GM18507 (cell line): Measurements from ENCODE around the gene CD27.
"Not testable (repeated sequence)": the region's sequence is repeated elsewhere in the genome, so short reads cannot be mapped to it uniquely, and the experiment has no call there.

ENCODE experiments used
- DNase-seq: peaks from one replicate; pipeline ENCODE4 v3.0.0; 2011; ENCODE audit warnings: low read depth; ENCODE audit not compliant: insufficient read length; ENCODE audit errors: extremely low spot score
- FAIRE-seq: peaks from 2 replicates; lab custom pipeline; 2011; peaks lifted over from hg19 to GRCh38; lab: Jason Lieb, UNC

CD27 gene

DNA sequence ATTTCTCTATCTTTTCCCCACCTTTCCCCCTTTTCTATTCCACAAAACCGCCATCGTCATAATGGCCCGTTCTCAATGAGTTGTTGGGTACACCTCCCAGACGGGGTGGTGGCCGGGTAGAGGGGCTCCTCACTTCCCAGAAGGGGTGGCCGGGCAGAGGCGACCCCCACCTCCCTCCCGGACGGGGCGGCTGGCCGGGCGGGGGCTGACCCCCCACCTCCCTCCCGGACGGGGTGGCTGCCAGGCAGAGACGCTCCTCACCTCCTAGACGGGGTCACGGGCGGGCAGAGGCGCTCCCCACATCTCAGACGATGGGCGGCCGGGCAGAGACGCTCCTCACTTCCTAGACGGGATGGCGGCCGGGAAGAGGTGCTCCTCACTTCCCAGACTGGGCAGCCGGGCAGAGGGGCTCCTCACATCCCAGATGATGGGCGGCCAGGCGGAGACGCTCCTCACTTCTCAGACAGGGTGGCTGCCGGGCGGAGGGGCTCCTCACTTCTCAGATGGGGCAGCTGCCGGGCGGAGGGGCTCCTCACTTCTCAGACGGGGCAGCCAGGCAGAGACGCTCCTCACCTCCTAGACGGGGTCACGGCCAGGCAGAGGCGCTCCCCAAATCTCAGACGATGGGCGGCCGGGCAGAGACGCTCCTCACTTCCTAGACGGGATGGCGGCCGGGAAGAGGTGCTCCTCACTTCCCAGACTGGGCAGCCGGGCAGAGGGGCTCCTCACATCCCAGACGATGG is 30.6 kb downstream of the CD27 start:
- DNase-seq, FAIRE-seq: not testable (repeated sequence)

DNA sequence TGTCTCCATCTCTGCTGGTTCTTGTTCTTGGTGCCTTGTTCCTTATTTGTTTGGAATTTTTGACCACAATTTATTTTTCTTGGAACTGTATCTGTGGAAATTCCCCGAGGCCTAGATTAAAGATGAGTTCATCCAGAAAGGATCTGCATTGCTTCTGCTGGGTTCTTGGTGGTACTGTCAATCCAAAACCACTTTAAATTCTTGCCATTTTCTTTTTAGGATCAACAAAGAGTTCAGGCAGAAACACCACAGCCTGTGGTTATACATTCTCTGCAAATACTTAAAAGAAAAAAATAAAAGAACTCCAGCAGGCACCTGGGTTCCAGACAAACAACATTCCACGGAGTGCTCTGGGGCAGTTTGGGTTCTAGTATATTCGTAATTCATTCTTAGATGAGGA is 31.7 kb downstream of the CD27 start:
- DNase-seq (no peak), FAIRE-seq (no peak)

DNA sequence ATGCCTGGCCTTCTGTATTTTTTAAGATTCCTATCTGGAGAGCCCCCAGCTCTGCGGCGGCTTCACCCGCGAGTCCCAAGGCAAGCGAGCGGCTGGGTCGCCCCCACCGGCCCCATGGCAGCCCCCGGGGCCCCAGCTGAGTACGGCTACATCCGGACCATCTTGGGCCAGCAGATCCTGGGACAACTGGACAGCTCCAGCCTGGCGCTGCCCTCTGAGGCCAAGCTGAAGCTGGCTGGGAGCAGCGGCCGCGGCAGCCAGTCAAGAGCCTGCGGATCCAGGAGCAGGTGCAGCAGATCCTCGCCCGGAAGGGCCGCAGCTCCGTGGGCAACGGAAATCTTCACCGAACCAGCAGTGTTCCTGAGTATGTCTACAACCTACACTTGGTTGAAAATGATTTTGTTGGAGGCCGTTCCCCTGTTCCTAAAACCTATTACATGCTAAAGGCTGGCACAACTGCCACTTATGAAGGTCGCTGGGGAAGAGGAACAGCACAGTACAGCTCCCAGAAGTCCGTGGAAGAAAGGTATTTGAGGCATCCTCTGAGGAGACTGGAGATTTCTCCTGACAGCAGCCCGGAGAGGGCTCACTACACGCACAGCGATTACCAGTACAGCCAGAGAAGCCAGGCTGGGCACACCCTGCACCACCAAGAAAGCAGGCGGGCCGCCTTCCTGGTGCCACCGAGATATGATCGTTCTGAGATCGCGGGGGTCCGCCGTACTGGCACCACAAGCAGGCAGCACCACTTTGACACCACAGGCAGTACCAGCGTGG is 33.0 kb downstream of the CD27 start:
- not testable (repeated sequence) for DNase-seq, FAIRE-seq

DNA sequence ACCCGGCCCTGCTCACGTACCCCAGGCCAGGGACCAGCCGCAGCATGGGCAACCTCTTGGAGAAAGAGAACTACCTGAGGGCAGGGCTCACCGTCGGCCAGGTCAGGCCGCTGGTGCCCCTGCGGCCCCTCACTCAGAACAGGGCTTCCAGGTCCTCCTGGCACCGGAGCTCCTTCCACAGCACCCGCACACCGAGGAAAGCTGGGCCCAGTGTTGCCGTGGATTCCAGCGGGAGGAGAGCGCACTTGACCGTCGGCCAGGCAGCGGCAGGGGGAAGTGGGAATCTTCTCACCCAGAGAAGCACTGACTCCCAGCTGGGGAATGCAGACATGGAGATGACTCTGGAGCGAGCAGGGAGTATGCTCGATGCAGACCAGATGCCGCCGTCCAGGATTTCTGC is 33.7 kb downstream of the CD27 start:
- DNase-seq (no peak), FAIRE-seq (no peak)

DNA sequence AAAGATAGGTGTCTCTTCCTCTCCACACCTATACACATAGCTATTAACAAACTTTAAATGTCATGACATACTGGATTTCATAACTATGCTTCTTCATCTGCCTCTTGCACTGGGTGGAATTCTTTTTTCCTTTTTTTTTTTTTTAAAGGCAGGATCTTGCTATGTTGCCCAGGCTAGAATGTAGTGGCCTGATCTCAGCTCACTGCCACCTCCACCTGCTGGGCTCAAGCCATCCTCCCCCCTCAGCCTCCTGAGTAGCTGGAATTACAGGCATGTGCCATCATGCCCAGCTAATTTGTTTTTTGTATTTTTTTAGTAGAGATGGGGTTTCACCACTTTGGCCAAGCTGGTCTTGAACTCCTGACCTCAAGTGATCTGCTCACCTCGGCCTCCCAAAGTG is 43.5 kb downstream of the CD27 start:
- DNase-seq, result no peak
- FAIRE-seq, result no peak

DNA sequence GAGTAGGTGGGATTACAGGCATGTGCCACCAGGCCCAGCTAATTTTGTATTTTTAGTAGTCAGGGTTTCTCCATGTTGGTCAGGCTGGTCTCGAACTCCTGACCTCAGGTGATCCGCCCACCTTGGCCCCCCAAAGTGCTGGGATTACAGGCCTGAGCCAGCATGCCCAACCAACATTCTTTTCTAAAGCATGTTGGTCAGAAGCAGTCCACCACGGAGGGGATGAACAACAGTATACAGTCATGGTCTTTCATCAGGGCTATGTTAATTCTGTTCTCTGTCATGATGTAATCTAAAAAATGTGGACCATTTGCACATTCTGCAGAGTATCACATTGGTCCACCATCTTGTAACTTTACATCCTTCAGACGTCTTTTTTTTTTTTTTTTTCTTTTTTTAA is 44.7 kb downstream of the CD27 start:
- DNase-seq (no peak), FAIRE-seq (no peak)

DNA sequence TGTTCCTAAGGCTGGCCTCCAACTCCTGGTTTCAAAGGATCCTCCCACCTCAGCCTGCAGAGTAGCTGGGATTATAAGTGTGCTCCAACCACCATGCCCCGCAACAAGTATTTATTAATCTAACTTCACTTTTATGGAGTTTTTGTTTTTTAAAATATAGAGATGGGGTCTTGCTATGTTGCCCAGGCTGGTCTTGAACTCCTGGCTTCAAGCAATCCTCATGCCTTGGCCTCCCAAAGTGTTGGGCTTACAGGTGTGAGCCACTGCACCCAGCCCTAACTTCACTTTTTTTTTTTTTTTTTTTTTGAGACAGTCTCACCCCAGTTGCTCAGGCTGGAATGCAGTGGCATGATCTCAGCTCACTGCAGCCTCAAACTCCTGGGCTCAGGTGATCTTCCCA is 45.9 kb downstream of the CD27 start:
- not testable (repeated sequence) for FAIRE-seq, DNase-seq

DNA sequence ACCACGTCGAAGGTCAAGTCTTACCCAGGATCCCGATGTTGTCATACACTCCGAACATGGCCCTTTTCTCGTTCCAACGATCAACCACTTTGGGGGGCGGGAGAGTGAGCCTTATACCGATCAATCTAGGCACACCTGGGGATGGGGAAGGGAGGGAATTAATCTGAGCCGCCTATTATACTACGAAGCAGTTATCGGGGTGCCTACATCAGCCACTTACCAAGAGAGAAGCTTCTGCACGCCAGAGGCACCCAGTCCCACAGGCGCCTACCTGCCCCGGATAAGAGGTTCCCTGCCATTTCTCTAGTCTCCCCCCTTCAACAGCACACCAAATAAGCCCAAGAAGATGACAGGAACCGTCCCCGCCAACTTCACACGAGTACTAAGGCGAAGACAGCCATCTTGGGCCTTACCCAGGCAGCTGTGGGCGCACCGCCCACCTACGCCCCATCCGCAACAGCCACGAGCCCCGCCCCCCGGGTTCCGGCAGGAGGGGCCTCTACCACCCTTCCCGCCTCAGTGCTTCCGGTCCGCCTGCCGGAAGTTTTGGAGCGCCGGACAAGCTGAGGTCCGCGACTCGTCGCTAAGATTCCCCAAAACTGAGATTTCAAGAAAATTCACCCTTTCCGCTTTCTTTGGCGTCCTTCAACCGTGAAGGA is 48.2 kb downstream of the CD27 start, which contains the start of gene MRPL51:
Gene MRPL51 (minus strand): TSS at position 425 of the 659 bp plus-strand sequence. CDS start 126 bp downstream, at position 299.
- no peak for FAIRE-seq

DNA sequence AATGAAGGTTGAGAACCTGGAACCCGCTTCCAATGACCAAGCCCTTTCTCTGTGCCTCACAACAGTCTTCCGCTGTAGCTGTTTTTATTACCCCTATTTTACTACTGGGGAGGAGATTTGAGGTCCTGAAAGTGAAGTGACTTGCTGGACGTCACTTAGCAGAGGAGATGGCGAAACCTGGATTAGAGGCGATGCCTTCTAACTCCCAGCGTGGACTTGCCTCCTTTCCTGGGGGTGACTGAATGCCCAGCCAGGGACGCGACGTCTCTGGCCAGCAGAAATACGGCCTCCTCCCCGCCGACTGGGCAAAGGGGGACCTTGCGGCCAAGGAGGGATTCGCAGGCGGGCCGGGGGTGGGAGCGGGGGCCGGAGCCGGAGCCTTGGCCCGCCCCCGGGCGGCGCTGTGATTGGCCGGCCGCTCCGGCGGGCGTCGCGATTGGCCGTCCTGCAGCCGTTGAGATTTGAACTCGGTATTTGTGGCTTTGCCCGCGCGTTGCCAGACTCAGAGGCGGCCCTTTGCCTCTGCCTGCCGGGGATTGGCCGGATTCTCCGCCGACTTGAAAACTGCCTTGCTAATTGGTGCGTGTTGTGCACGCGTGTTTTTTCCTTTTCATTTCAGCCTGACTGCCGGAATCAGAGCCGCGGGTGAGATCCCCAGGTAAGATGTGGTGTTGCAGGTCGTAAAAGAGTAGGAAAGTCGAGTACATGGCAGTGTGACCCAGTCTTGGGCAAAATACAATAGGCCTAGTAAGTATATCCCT is 48.9 kb downstream of the CD27 start, which contains the start of gene NCAPD2:
Gene NCAPD2 (plus strand): TSS at position 606 of the 761 bp plus-strand sequence. CDS start 997 bp downstream, outside the sequence.
- DNase-seq (peak; percentile 86), FAIRE-seq (peak; percentile 93)

More for the DNA sequence above, 48.2 kb downstream of the CD27 start, which contains the start of gene MRPL51:
- peak; percentile 88 for DNase-seq

DNA sequence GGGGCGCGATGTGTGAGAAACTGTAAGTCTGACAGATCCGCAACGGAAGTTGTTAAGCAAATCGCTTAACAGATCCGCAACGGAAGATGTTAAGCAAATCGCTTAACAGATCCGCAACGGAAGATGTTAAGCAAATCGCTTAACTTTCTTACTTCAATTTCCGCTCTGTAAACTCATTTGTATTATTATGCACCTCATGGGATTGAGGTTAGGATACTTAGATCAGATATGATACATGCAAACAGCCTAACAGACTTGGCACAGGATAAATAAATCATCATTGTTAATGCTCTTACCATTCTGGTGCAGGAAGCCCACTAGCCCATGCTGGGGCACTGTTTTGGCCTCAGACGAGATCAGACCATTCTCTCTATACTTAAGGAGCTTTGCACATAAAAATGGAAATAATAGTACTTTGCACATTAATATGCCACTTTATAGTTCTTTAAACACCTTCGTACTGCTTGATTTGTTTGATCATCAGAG is 49.5 kb downstream of the CD27 start:
- FAIRE-seq, result no peak
- no peak for DNase-seq

DNA sequence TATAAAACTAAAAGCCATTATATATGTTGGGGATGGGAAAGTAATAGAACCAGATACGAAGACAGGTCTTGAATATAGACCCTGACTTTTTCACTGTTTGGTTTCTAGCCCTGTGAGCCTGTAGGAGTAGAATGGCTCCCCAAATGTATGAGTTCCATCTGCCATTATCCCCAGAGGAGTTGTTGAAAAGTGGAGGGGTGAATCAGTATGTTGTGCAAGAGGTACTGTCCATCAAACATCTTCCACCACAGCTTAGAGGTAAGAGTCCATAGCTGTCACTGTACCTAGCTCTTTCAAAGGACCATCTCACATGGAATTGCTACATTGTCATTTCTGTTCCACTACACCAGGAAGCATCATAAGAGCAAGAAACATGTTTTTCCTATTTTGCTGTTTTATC is 50.2 kb downstream of the CD27 start:
- FAIRE-seq, result no peak

DNA sequence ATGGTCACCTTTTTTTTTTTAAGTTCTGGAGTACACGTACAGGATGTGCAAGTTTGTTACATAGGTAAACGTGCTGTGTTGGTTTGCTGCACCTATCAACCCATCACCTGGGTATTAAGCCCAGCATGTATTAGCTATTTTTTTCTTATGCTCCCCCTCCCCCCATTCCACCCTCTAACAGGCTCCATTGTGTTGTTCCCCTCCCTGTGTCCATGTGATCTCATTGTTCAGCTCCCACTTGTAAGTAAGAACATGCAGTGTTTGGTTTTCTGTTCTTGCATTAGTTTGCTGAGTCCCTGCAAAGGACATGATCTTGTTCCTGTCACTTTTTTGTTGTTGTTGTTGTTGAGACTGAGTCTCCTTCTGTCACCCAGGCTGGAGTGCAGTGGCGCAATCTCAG is 52.5 kb downstream of the CD27 start:
- not testable (repeated sequence) for FAIRE-seq, DNase-seq

More for the DNA sequence above, 50.2 kb downstream of the CD27 start:
- DNase-seq, result no peak

DNA sequence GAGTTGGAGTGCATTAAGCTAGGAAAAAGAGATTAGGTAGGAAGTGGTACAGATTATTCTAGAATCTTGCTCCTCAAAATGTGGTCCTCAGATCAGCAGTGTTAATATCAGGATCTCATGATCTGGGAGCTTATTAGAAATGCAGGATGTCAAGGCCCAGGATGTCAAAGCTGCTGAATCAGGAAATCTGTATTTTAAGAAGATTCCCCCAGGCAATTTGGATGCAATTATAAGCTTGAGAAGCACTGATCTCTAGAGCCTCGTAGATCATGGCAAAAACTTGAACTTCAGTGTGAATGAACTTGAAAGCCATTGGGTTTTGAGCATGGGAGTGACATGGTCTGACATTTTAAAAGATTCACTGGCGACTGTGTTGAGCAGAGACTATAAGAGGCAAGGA is 55.7 kb downstream of the CD27 start:
- DNase-seq, result no peak
- no peak for FAIRE-seq
